HepG2 (cell line): ENCODE measurements around the gene UTS2R. TPM values are rescaled to one million over a fixed set of nuclear protein-coding genes. Genes with fewer than 3 reads are reported as not detected.

Experiments used
- AKNA ChIP-seq: sonication (generic); formaldehyde crosslinking; IDR thresholded peaks from 2 replicates; pipeline ENCODE4 v1.4.0; 2020; ENCODE audit warnings: missing genetic modification reagents, borderline replicate concordance
- ARNT2 ChIP-seq: sonication (generic); formaldehyde crosslinking; IDR thresholded peaks from 2 replicates; pipeline ENCODE4 v1.8.0; 2022; ENCODE audit warnings: mild to moderate bottlenecking, low read depth, missing genetic modification reagents, moderate library complexity
- ATAD3A ChIP-seq: sonication (generic); formaldehyde crosslinking; IDR thresholded peaks from 2 replicates; pipeline ENCODE4 v1.4.0; 2020; ENCODE audit warnings: missing genetic modification reagents
- ATF7-NPFF ChIP-seq: sonication (generic); formaldehyde crosslinking; IDR thresholded peaks from 2 replicates; pipeline ENCODE4 v1.8.1; 2023; ENCODE audit warnings: mild to moderate bottlenecking, low read depth, missing genetic modification reagents, moderate library complexity
- CC2D1A ChIP-seq: sonication (generic); formaldehyde crosslinking; IDR thresholded peaks from 2 replicates; pipeline ENCODE4 v1.8.1; 2023; ENCODE audit warnings: mild to moderate bottlenecking, missing genetic modification reagents
- CREBL2 ChIP-seq: sonication (generic); formaldehyde crosslinking; IDR thresholded peaks from 2 replicates; pipeline ENCODE4 v1.8.1; 2023; ENCODE audit warnings: missing genetic modification reagents, mild to moderate bottlenecking, borderline replicate concordance
- DPF2 ChIP-seq: sonication (generic); formaldehyde crosslinking; IDR thresholded peaks from 2 replicates; pipeline ENCODE4 v1.4.0; 2020; ENCODE audit warnings: mild to moderate bottlenecking, low read depth, missing genetic modification reagents, borderline replicate concordance
- GPN1 ChIP-seq: sonication (generic); formaldehyde crosslinking; IDR thresholded peaks from 2 replicates; pipeline ENCODE4 v1.5.1; 2020; ENCODE audit warnings: missing genetic modification reagents, borderline replicate concordance
- HDAC6 ChIP-seq: fragments of 200-600 bp; sonication (generic); IDR thresholded peaks from 2 replicates; pipeline ENCODE4 v1.7.0; 2017; ENCODE audit warnings: mild to moderate bottlenecking, antibody characterized with exemption, low read length, low read depth
- IRF2 ChIP-seq: IDR thresholded peaks from 2 replicates; pipeline ENCODE4 v1.6.1; 2018; ENCODE audit warnings: missing genetic modification reagents, missing compliant biosample characterization
- MBD4 ChIP-seq: IDR thresholded peaks from 2 replicates; pipeline ENCODE4 v1.6.1; 2012; ENCODE audit warnings: low read length, inconsistent platforms, borderline replicate concordance
- RBM22 ChIP-seq: fragments of 200-400 bp; formaldehyde crosslinking; optimal IDR thresholded peaks from 2 replicates; pipeline ENCODE3; 2017; ENCODE audit warnings: mild to moderate bottlenecking, low read length, moderate library complexity
- SIX1 ChIP-seq: sonication (generic); formaldehyde crosslinking; IDR thresholded peaks from 2 replicates; pipeline ENCODE4 v1.4.0; 2020; ENCODE audit warnings: missing genetic modification reagents, borderline replicate concordance
- SMARCE1 ChIP-seq: fragments of 450-650 bp; IDR thresholded peaks from 2 replicates; pipeline ENCODE4 v1.6.1; 2017; ENCODE audit warnings: borderline replicate concordance
- STAT5B ChIP-seq: sonication (generic); formaldehyde crosslinking; IDR thresholded peaks from 2 replicates; pipeline ENCODE4 v1.4.0; 2020; ENCODE audit warnings: missing genetic modification reagents
- TCF7 ChIP-seq: sonication (generic); IDR thresholded peaks from 2 replicates; pipeline ENCODE4 v1.6.1; 2016; ENCODE audit warnings: antibody characterized with exemption, low read depth
- ZNF253 ChIP-seq: sonication (generic); formaldehyde crosslinking; IDR thresholded peaks from 2 replicates; pipeline ENCODE4 v1.8.0; 2022; ENCODE audit warnings: mild to moderate bottlenecking, missing genetic modification reagents, borderline replicate concordance
- ZNF282 ChIP-seq: fragments of 450-650 bp; IDR thresholded peaks from 2 replicates; pipeline ENCODE4 v1.6.1; 2018; ENCODE audit not compliant: partially characterized antibody
- ZNF558 ChIP-seq: sonication (generic); formaldehyde crosslinking; IDR thresholded peaks from 2 replicates; pipeline ENCODE4 v1.9.0; 2022; ENCODE audit warnings: mild to moderate bottlenecking, missing genetic modification reagents, borderline replicate concordance
- ZNF674 ChIP-seq: sonication (generic); formaldehyde crosslinking; IDR thresholded peaks from 2 replicates; pipeline ENCODE4 v1.5.0; 2020; ENCODE audit warnings: low read depth, mild to moderate bottlenecking, missing genetic modification reagents
- ZNF710 ChIP-seq: sonication (generic); formaldehyde crosslinking; IDR thresholded peaks from 2 replicates; pipeline ENCODE4 v1.5.0; 2020; ENCODE audit warnings: mild to moderate bottlenecking, missing genetic modification reagents, borderline replicate concordance
- polyA plus RNA-seq, 8 experiments: library from polyadenylated mRNA; depleted of rRNA in 3 of 8; stranded (reverse) in 7 of 8; unstranded in 1 of 8; fragments of >200 nt; fragmentation: Illumina TruSeq in 4 of 8; extraction: Trizol in 4 of 8; gene quantifications; 2 replicates each; pipeline versions ENCODE4 v1.2.1 to v1.2.3, GENCODE V29; 2011 to 2016; ENCODE audit warnings: low read depth in 4 of 8, missing spikeins in 1 of 8, mixed read lengths in 1 of 8; ENCODE audit not compliant: insufficient read depth in 1 of 8
- total RNA-seq, 5 experiments: library from RNA; depleted of rRNA; stranded (reverse); fragments of >200 nt; fragmentation: Illumina TruSeq; extraction: Trizol; gene quantifications; 2 replicates each; pipeline ENCODE4 v1.2.3, GENCODE V29; 2016; ENCODE audit warnings: low read depth in 1 of 5

UTS2R gene
- total and polyA plus RNA-seq, 2 of the 13 experiments (the other 11 are each of a cell fraction or from before 2014, with no cell fraction given): 0.13 to 0.15 TPM

- no peak for TF ChIP-seq AKNA (CRISPR knock-in tag)
- TF ChIP-seq MBD4: no peak
- no peak for TF ChIP-seq HDAC6
- TF ChIP-seq SMARCE1: no peak
- no peak for TF ChIP-seq ZNF674 (CRISPR knock-in tag)
- no peak for TF ChIP-seq DPF2 (CRISPR knock-in tag)
- peak; percentile 3; the same call in 1 of the 2 replicates for TF ChIP-seq ZNF710 (CRISPR knock-in tag)
- no peak for TF ChIP-seq ATAD3A
- no peak for TF ChIP-seq ZNF253 (CRISPR knock-in tag)
- peak; percentile 84; the same call in 1 of the 2 replicates for TF ChIP-seq IRF2
- no peak for TF ChIP-seq CREBL2 (CRISPR knock-in tag)
- peak; percentile 38; the same call in 1 of the 2 replicates for TF ChIP-seq SIX1 (CRISPR knock-in tag)
- no peak for TF ChIP-seq CC2D1A (CRISPR knock-in tag)
- TF ChIP-seq TCF7: no peak
- no peak for TF ChIP-seq ZNF282
- TF ChIP-seq ARNT2 (CRISPR knock-in tag): peak; percentile 67
- TF ChIP-seq GPN1 (CRISPR knock-in tag): 0 out of 2 replicates have a peak, but pooled peaks have one; percentile 54
- no peak for TF ChIP-seq ZNF558 (CRISPR knock-in tag)
- TF ChIP-seq STAT5B (CRISPR knock-in tag): no peak
- no peak for TF ChIP-seq ATF7-NPFF (CRISPR knock-in tag)
- TF ChIP-seq RBM22: no peak
These were observed 19.7 kb upstream of the UTS2R start (continued) for GRCh38 chr17:82351713-82352488.
